Ramos (cell line): Measurements from ENCODE around the gene NCAPG2.

Source experiments
- in situ Hi-C: fragments of 300-500 bp; cut with MboI; formaldehyde crosslinking; loops from one replicate; pipeline ENCODE4 v1.14.3; 2022; ENCODE audit warnings: low sequenced_read_pairs; ENCODE audit not compliant: unreplicated experiment

NCAPG2 gene

DNA sequence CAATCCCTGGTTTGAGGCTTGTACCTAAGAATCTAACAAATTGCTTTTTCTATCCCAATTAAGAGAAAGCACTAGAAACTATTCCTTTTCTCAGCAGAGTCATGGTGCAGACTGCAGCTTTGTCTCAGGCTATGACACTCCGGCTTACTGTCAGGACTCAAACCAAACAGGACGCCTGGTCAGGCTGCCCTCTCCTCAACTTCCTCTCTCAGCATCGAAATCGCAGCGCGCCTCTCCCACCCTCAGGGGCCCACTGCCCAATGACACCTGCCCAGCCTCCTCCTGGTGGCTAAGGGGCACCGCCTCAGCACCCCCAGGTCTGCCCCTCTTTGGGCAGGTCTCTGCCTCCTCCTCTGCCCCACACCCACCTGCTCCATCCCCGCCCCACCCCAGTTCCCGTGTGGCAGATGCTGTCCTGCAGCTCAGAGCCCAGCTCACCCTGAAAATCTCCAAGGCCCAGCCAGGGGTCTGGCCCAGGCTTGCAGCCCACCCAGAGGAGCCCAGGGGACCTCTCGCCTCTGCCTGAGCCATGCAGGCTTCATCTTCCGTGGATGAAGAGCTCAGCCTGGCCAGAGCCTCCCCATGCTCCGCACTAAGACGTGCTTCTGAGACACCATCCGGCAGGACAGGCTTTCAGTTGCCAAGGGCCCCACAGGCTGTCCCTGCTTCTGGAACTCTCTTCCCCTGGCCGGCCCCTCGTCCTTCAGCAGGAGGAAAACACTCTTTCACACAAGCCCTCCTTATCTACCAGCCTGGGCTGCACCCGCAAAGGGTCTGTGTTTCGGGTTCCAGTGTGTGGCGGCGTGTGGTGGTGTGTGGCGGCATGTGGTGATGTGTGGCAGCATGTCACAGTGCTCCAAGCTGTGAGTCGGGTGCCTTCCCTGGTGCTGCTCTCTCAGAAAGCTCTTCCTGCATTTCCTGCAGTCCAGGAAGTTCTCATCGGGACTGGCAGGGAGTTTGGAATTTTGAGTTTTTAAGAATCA, 100.5 kb downstream of the NCAPG2 start:
- in situ Hi-C loops: no loop called here

DNA sequence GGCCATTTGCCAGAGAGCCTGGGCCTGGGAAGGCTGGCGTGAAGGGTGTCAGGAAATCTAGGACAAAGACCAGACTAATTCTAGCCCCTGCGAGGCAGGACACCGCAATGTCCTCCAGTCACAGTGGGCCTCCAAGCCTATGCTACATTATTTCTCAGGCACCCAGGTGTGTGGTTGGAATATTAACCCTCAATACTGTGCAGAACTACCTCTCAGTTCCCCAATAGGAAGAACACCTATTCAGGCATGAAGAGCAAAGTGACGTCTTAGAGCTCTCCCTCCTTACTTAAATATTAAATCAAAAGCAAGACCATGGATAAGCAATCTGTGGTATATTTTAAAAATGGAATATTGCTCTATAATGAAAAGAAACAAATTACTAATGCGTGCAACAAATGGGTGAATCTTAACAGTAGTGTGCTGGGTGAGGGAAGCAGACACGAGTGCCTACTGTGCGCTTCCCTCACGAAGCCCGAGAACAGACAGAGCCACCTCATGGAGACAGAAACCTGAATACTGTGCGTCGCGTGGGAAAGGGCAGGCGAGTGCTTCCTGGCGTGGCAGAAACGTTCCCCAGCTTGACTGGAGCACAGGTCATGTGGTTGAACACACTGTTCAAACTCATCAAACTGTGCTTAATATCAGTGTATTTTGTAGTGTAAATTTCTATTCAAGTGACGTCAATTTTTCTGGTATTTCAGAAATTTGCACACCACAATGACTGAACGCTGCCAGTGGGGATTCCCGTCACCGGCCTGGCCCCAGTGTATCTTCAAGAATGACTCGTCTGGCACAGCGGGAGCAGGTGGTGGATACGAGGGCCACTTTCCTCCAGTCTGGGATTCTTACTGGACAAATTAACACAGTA, 101.5 kb downstream of the NCAPG2 start:
- in situ Hi-C loops: no loop called here

DNA sequence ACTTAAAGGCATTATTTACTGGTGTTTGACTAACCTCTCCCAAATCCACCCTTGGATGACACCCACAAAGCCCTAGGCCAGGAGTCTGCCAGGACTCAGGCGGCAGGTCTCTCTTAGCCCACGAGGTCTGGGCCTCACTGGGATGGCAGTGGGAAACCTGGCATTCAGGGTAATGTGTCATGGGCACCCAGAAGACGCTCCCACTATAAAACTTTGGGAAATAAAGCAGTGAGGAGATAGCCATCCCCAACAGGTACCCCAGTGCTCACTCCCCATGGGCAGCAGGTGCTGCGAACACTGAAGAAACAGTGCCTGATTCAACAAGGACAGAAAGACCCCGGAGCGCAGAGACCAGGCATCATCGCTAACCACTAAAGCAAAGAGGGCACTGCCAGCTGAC, 102.6 kb downstream of the NCAPG2 start:
- in situ Hi-C loops: no loop called here

DNA sequence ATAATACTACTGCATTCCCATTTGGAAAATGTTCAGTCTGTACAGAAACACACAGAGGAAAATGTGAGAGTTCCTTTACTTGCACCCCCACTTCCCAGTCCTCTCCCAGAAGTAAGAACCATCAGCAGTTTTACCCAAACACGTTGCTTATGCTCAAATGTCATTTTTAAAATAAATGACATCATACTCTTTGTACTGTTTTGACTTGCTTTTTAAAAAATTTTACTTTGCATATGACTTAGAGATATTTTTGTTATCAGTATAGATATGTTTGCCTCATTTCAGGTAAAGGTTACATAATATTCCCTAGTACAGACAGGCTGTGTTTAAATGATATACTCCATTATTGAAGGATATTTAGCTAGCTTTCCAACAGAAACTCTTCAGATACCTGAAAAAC, 103.5 kb downstream of the NCAPG2 start:
- in situ Hi-C loops: no loop called here

DNA sequence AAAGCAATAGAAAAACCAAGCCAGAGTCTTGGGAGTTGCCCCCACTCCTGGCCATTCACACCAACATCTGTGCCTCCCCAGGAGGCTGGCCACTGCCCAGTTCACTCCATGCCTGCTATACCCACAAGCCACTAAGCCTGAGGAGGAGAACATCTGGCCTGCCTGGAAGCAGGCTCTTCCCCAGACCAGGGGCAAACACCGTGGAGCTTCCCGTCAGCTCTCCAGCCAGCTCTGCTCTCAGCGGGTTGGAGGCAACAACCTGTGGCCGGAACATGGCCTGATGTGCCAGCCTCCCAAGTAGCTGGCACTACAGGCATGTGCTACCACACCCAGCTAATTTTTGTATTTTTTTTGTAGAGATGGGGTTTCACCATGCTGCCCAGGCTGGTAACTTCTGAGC, 107.9 kb downstream of the NCAPG2 start:
- in situ Hi-C loops: no loop called here

DNA sequence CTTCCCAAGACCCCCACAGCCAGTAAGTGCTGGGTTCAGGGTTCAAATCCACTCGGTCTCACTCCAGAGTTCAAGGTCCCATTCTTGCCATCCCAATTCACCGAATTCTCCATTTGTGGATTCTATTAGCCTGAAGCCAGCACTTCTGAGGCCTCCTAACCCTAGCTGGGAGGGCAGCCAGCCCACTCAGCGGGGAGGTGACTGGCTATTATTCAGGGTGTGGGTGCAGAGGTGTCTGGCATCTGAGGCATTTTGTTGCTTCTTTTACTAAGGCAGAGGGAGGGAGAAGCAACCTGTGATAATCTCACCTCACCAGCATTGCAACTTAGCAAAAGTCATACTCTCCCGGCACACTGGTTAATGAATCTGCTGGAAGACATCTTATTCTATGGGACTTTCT, 108.3 kb downstream of the NCAPG2 start:
- in situ Hi-C loops: no loop called here

DNA sequence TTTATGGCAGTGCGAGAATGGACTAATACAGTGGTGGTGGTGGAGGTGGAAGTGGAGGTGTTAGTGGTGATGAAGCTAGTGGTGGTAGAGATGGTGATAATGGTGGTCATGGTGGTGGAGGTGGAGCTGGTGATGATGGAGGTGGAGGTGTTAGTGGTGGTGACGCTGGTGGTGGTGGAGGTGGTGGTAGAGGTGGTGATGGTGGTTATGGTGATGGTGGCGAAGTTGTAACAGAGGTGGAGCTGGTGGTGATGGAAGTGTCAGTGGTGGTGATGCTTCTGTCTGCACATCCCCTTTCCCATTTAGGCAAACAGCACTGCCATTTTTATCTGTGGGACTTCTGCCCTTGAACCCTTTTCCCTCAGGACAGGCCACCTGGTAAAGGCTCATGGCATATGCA, 109.5 kb downstream of the NCAPG2 start:
- in situ Hi-C loops: no loop called here

DNA sequence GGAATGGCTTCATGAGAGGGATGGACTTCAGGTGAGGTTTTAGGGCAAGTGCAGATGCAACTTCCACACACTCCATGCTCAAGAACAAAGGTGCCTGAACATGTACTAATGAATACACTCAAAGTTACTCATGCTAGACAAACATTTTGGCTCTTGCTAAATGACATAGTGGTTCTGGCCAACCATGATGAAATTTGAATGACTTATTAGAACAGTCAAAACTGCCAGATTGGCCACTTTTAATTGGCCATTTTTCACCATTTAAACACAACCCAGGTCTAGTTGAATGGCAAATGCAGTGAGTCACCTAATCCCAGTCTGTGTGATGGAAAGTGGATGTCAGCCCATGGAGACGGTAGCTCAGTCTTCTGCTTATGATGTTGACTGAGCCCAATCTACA, 112.1 kb downstream of the NCAPG2 start:
- in situ Hi-C loops: no loop called here

DNA sequence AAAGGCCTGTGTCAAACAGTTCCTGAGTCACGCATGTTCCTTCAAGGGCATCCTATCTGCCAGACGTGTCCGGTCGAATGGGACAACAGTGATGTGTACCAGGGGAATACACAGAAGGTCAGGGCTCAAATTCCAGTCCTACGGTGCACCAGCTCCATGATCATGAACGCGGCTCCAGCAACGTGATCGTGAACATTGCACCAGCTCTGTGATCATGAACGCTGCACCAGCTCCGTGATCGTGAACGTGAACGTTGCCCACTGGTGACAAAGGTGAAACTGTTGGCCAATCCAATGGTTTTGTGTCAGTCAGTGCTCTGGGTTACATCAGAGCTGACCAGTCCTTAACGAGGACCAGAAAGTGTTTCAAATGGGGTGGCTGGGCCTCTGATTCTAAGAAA, 112.7 kb downstream of the NCAPG2 start:
- in situ Hi-C loops: no loop called here

DNA sequence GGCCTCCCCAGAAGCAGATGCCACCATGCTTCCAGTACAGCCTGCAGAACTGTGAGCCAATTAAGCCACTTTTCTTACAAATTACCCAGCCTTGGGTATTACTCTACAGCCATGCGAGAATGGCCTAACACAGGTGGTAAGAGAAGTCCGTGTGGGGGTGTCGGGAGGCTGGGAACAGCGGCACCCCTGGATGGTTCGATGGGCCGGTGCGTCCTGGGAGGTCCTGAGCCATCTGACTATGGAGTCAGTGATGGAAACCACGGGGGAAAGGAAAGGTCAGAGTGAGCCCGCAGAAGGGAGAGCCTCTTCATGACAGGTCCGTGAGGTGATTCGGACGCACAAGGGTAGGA, 114.4 kb downstream of the NCAPG2 start:
- in situ Hi-C loops: no loop called here

DNA sequence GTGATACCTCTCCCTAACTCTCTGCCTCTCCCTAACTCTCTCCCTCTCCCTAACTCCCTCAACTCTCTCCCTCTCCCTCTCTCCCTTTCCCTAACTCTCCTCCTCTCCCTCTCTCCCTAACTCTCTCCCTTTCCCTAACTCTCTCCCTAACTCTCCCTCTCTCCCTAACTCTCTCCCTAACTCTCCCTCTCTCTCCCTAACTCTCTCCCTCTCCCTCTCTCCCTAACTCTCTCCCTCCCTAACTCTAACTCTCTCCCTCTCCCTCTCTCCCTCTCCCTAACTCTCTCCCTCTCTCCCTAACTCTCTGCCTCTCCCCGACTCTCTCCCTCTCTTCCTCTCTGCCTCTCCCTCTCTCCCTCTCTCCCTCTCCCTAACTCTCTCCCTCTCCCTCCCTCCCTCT, 115.0 kb downstream of the NCAPG2 start:
- in situ Hi-C loops: no loop called here

DNA sequence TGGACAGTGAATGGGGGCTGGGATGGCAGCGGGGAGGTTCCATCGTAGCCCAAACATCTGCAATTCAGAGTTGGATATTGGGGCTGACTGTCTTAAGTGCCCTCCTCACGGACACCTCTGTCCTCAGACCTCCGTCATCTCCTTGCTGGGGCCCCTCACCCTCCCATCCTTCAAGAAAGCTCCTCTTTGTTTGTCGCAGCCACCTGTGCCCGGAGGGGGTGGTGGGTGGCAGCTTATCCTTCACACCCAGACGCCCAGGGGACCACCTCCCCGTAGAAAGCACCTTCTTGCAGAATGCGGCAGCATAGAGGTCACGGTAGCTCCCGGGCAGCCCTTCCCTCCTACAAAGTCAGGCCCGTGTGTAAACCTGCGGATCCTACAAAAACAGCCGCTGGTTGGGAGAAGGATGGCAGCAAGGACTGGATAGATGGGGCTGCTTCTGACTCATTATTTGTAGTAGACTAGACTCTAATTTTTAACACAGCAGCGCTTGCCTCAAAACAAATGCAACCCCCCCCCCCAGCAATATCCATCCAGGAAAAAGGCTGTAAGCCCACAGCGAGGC, 115.6 kb downstream of the NCAPG2 start:
- in situ Hi-C loops: no loop called here

DNA sequence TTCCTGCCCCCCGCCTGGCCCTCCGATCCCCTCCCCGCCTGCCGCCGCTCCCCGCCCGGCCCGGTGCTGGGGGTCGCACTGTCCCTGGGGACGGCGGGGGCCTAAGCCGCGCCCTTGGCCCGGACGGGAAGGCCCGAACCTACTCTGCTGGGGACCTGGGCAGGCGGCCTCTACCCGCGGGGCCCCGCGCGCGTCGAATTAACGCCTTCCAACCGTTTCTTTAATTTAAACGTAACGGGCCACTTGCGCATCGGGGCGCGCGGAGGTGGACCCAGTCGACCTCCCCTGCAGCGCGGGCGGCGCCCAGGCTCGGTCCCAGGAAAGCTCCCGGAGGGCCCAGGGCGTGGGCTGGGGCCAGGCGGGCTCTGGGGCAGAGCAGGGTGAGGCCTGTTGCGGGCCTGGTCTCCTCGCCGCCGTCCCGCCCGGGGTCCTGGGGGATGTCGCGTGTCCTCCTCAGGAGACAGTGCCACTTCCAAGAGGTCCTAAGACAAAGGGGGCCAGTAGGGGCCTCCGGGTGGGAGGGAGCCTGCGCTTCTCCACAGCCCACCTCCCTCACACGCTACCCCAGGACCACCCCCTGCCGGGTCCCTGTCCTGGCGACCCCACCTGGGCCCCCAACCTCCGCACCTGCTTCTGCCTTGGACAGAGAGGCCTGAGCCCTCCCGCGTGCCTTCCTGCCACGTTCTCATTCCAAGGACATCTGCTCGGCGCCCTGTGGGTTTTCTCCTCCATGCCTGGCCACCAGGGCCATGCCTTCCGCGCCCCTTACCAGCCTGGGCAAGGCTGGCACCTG, 116.3 kb downstream of the NCAPG2 start:
- in situ Hi-C loops: no loop called here

DNA sequence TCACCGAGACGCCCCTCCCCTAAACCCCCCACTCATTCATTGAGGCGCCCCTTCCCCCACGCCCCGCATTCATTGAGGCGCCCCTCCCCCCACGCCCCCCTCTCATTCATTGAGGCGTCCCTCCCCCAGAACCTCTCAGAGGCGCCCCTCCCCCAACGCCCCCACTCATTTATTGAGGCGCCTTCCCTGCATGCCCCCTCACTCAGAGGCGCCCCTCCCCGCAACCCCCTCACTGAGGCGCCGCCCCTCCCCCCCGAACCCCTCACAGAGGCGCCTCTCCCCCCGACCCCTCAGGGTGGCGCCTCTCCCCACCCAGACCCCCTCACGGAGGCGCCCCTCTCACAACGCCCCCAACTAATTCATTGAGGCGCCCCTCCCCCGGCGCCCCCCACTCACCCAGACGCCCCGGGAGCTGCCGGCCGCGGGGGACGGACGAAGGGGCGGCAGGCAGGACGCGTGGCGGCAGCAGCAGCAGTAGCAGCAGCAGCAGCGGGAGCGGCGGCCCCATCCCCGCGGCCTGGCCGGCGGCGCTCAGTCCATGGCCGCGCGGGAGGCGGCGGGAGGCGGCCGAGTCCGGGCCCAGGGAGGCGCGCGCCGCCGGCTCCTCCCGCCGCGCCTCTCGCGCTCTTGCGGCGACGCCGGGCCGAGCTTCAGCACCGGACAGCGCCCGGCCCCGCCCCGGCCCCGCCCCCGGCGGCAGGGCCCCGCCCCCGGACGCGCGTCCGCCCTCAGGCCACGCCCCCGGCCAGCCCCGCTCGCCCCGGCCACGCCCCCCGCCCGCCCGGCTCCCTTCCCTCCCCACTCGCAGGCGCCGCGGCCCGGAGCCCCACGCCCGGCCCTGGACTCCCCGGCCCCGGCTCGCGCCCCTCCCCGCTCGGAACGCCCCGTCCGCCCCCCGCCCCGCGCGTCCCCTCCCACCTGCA, 117.2 kb downstream of the NCAPG2 start, which contains the start of gene PTPRN2:
TSS of gene PTPRN2 (minus strand) at position 662 of the 923 bp plus-strand sequence.
- in situ Hi-C loops: no loop called here

DNA sequence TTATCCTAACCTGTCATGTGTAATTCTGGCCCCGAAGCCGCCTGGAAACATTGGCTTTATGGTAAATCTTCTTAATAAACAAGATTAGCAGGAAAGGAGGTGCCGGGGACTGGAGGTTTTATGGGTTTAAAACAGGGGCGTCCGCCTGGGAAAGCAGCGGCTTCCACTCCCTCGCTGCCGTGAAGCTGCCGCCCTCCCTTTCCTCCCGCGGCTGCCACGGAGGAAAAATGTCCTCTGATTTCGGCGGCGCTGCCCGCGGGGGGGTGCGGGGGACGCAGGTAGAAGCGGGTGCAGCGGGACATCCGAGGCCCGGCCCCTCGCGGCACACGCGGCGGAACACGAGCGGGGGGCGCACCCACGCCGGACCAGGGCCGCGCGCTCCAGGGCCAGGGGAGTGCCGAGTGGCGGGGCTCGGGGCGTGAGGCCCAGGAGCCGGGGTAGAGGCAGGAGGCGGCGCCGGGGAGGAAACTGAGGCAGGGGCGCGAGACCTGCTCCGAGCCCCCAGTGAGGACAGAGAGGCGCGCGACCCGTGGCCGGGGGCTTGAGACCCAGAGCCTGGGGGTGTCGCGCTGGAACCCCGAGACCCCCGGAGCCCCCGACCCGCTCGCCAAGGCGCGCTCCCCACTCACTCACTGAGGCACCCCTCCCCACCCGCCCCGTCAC, 118.0 kb downstream of the NCAPG2 start:
- in situ Hi-C loops: no loop called here

DNA sequence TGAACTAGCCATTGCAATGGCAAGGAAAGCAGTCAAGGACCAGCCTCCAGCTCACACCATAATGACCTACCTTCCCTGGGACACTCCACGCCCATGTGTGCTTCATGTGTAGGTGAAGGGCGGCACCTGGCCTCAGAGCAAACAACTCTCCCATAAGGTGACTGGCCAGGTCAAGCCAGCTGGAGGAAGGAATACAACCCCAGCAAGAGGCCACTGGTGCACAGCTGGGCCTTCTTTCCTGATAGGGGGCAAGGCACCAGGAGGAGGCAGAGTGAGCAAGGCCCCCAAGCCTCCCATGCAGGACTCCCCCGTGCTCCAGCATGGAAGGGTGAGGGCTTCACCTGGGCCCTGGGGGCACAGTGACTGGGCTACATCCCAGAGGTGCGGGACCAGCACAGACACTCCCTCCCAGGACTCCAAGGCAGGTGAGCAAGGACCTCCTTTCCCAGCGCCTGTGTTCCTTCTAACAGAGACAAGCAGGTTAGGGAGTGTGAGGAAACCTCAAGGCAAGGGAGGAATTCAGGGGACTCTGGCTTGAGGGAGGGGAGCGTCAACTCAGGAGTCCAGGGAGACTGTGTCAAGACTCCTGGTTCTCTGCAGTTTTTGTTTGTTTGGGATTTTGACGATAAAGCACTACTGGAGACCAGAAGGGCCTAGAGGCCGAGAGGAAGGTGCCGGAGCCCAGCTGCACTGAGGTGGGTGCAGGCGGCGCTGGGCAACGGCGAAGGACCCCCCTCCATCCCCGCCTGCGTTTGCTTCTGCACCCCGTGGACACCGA, 118.7 kb downstream of the NCAPG2 start:
- in situ Hi-C loops: no loop called here

DNA sequence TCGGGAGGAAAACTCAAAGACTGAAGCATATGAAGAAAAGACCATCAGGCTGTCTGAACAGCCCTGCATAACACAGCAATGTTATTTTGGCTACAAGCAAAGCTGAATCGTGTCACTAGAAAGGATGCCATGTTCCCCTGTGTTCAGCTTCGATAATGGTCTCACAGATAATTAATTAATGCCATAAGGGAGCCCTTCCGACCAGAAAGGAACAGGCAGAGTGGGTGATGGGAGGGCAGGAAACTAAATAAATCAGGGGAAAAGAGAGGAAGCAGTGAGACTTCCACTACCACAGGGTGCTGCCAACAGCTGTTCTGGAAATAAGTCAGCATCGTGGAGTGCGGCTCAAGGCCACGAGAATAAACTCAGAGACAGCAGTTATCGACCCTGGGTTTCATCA, 120.2 kb downstream of the NCAPG2 start:
- in situ Hi-C loops: no loop called here

DNA sequence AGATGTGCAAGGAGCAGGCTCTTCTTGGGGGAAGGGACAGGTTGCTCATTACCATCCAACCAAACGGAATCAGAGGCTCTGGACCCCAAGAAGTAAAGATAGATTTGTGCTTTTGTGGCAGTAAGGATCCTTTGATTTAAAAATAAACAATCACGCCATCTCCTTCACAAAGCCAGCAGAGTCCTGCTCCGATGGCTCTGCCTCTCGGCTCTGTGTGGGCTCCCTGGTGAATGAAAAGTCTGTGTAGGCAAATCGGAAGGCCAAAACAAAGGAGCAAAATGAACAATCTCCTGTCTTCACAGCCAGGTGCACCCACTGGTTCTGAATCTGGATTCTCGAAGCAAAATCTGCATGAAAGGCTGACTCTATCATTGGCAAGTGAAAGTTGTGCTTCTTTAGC, 120.8 kb downstream of the NCAPG2 start:
- in situ Hi-C loops: no loop called here
